ENCODE measurements around the gene FOXO3. TPM values are rescaled to one million over a fixed set of nuclear protein-coding genes. Genes with fewer than 3 reads are reported as not detected.
A peak's percentile ranks its signal among the peaks of the same experiment; 100 is the strongest.

Gene FOXO3
- total and polyA plus RNA-seq, 2 of the 13 experiments (the other 11 are each of a cell fraction or from before 2014, with no cell fraction given), result 16.0 to 22.5 TPM

- intact Hi-C loops (cut with micrococcal nuclease; ENCODE audit: unreplicated experiment), result loop anchor here (5.0 kb wide), 1 partner anchor 281 kb away; no protein-coding TSS in a partner anchor
- CTCF ChIA-PET (ENCODE audit: low intra/inter-chr PET ratio, low total read pairs), result no interaction called here
- no peak for ATAC-seq
- Histone ChIP-seq H3K9me3 (ENCODE audit: low read length) (no peaks in the 10 kb centered on the region), H3K27me3 (ENCODE audit: control insufficient read depth in 1 of 2, insufficient read depth in 2 of 2, low read length in 2 of 2) (no peaks in the 10 kb centered on the region; a peak in 2 of 5 replicates), H3K36me3 (replicated peaks in 1 of 2; ENCODE audit: control insufficient read depth in 1 of 2, insufficient read depth in 2 of 2, low read length in 2 of 2) (no peaks in the 10 kb centered on the region), H3K79me2 (ENCODE audit: insufficient read depth, low read length) (no peaks in the 10 kb centered on the region), H3K27ac (ENCODE audit: extremely low read length, insufficient read depth, low read length) (no peak overlapping the region), H3K4me3 (replicated peaks in 1 of 3; ENCODE audit: insufficient read depth in 1 of 3, low read depth in 2 of 3, low read length in 3 of 3) (peak overlapping the region in 1 of 3 experiments; percentile 79; a peak in 2 of 6 replicates), H3K4me1 (ENCODE audit: insufficient read depth, low read length) (peaks cover 34% of the 10 kb centered on the region), H4K20me1 (ENCODE audit: insufficient read depth, low read length) (no peaks in the 10 kb centered on the region), H3K4me2 (ENCODE audit: low read depth, low read length) (peak overlapping the region; percentile 100), H2AFZ (ENCODE audit: low read length) (no peak overlapping the region), H3K9ac (ENCODE audit: insufficient read depth, low read depth, low read length) (0 out of 2 replicates have a peak overlapping the region, but pooled peaks have one; percentile 36)
- no TSS peak for BruUV-seq (replicated peaks)
- POLR2A ChIA-PET, result interaction anchor here (1.4 kb wide), 1 partner anchor 292 kb away, joined by 5 read pairs; the partner anchor contains the start of gene ARMC2
- in situ Hi-C loops (cut with HindIII; ENCODE audit: extremely low pct_ligation_motif_present, low pct_unique_long_range_greater_than_20kb), result no loop called here
- 15% methylated on average over 5 of the region's 5 CpGs for WGBS (ENCODE audit: low lambda C conversion rate)
- peak; percentile 63 for FAIRE-seq
- DNase-seq (ENCODE audit: low spot score), result no peak
- no peak for TF ChIP-seq ZFP36L2 (CRISPR knock-in tag; IDR thresholded peaks at IDR 0.05)
- TF ChIP-seq, protein P1, sequence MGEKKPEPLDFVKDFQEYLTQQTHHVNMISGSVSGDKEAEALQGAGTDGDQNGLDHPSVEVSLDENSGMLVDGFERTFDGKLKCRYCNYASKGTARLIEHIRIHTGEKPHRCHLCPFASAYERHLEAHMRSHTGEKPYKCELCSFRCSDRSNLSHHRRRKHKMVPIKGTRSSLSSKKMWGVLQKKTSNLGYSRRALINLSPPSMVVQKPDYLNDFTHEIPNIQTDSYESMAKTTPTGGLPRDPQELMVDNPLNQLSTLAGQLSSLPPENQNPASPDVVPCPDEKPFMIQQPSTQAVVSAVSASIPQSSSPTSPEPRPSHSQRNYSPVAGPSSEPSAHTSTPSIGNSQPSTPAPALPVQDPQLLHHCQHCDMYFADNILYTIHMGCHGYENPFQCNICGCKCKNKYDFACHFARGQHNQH (CRISPR knock-in tag; IDR thresholded peaks at IDR 0.05), result no peak
- peak; percentile 35; the same call in 1 of the 2 replicates for TF ChIP-seq NR2F6 (IDR thresholded peaks at IDR 0.05)
- TF ChIP-seq NR2F6 (CRISPR knock-in tag; IDR thresholded peaks at IDR 0.05), result no peak
- TF ChIP-seq ZNF616 (CRISPR knock-in tag; IDR thresholded peaks at IDR 0.05; ENCODE audit: low read depth), result no peak
- TF ChIP-seq CBX5 (CRISPR knock-in tag; IDR thresholded peaks at IDR 0.05; ENCODE audit: borderline replicate concordance), result no peak
- TF ChIP-seq ZNF564 (CRISPR knock-in tag; IDR thresholded peaks at IDR 0.05), result no peak
- TF ChIP-seq ZSCAN21 (CRISPR knock-in tag; IDR thresholded peaks at IDR 0.05; ENCODE audit: borderline replicate concordance), result no peak
- TF ChIP-seq, protein P2, sequence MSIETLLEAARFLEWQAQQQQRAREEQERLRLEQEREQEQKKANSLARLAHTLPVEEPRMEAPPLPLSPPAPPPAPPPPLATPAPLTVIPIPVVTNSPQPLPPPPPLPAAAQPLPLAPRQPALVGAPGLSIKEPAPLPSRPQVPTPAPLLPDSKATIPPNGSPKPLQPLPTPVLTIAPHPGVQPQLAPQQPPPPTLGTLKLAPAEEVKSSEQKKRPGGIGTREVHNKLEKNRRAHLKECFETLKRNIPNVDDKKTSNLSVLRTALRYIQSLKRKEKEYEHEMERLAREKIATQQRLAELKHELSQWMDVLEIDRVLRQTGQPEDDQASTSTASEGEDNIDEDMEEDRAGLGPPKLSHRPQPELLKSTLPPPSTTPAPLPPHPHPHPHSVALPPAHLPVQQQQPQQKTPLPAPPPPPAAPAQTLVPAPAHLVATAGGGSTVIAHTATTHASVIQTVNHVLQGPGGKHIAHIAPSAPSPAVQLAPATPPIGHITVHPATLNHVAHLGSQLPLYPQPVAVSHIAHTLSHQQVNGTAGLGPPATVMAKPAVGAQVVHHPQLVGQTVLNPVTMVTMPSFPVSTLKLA (IDR thresholded peaks at IDR 0.05), result no peak
- no peak for TF ChIP-seq ATAD3A (CRISPR knock-in tag; IDR thresholded peaks at IDR 0.05)
- TF ChIP-seq SP5 (CRISPR knock-in tag; IDR thresholded peaks at IDR 0.05; ENCODE audit: borderline replicate concordance, low read depth), result no peak
- no peak for TF ChIP-seq MEIS2 (CRISPR knock-in tag; IDR thresholded peaks at IDR 0.05)
- TF ChIP-seq, protein P3, sequence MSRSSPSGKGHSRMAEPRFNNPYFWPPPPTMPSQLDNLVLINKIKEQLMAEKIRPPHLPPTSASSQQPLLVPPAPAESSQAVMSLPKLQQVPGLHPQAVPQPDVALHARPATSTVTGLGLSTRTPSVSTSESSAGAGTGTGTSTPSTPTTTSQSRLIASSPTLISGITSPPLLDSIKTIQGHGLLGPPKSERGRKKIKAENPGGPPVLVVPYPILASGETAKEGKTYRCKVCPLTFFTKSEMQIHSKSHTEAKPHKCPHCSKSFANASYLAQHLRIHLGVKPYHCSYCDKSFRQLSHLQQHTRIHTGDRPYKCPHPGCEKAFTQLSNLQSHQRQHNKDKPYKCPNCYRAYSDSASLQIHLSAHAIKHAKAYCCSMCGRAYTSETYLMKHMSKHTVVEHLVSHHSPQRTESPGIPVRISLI (CRISPR knock-in tag; IDR thresholded peaks at IDR 0.05; ENCODE audit: borderline replicate concordance), result peak; percentile 57; the same call in 1 of the 2 replicates
- TF ChIP-seq, protein P4, sequence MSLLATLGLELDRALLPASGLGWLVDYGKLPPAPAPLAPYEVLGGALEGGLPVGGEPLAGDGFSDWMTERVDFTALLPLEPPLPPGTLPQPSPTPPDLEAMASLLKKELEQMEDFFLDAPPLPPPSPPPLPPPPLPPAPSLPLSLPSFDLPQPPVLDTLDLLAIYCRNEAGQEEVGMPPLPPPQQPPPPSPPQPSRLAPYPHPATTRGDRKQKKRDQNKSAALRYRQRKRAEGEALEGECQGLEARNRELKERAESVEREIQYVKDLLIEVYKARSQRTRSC (CRISPR knock-in tag; IDR thresholded peaks at IDR 0.05; ENCODE audit: low read depth), result no peak
- TF ChIP-seq, protein P5, sequence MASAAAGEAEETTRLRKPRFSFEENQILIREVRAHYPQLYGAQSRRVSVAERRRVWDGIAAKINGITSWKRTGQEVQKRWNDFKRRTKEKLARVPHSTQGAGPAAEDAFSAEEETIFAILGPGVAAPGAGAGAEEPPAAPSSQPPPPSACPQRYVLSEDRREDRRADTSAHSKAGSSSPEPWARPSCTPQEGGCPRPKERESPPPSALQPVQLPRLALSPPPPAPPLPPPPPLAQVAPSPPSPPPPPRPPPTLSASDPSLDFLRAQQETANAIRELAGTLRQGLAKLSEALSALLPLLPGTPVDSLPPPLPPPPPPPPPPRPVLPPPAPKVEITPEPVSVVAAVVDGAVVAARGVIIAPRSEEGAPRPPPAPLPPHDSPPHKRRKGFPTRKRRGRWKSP (CRISPR knock-in tag; IDR thresholded peaks at IDR 0.05), result no peak
- no peak for TF ChIP-seq ZNF431 (CRISPR knock-in tag; IDR thresholded peaks at IDR 0.05; ENCODE audit: borderline replicate concordance, low read depth)
- no peak for TF ChIP-seq GPN1 (CRISPR knock-in tag; IDR thresholded peaks at IDR 0.05; ENCODE audit: borderline replicate concordance)
Measured at GRCh38 chr6:108556250-108556649, 4.5 kb upstream of the FOXO3 start.
